Activated naive CD4-positive, alpha-beta T cell treated with anti-CD3 and anti-CD28 coated beads, Interleukin-2, amount 10 ng/mL, durations not matched to agents 7 days and 5 days (primary cell): ENCODE results near the gene DIP2B.

Experiments used
- CTCF ChIA-PET: fragments of 350-600 bp; sonication (Branson Sonifier 250); formaldehyde crosslinking; loops from one replicate; lab custom pipeline; 2021; ENCODE audit warnings: antibody characterized with exemption; lab: Charles Lee
- DNase-seq: peaks from one replicate; pipeline ENCODE4 v3.0.0-alpha.2; 2020
- H3K27ac Mint-ChIP-seq: one replicate; pipeline ENCODE4 v1.8.0; 2021; ENCODE audit warnings: mild to moderate bottlenecking, moderate library complexity, mixed read lengths
- H3K27me3 Mint-ChIP-seq: one replicate; pipeline ENCODE4 v1.8.0; 2021; ENCODE audit warnings: mild to moderate bottlenecking, mixed read lengths
- H3K36me3 Mint-ChIP-seq: one replicate; pipeline ENCODE4 v1.8.0; 2021; ENCODE audit warnings: mixed read lengths
- H3K4me1 Mint-ChIP-seq: one replicate; pipeline ENCODE4 v1.8.0; 2021; ENCODE audit warnings: mixed read lengths
- H3K4me3 Mint-ChIP-seq: one replicate; pipeline ENCODE4 v1.8.0; 2021; ENCODE audit warnings: mild to moderate bottlenecking, moderate library complexity, mixed read lengths
- H3K9me3 Mint-ChIP-seq: one replicate; pipeline ENCODE4 v1.8.0; 2021; ENCODE audit warnings: mixed read lengths

Gene DIP2B

DNA sequence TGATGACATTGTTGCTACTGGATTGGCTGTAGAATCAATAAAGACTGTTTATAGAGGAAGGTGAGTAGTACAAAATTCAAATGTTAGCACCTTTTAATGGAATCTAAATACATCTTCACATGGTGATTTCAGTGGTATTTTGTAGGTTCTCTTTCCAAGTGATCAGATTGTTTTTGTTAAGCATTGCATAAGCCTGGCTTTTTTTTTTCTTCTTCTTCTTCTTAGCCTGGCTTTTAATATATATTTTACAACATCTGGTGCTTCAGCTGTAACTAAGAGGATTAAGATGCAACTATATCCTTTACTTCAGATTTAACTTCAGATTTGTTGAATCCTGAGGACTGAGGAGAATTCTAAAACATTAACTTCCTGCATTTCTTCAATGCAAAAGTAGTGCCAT is 201.8 kb downstream of the DIP2B start:
- H3K9me3 Mint-ChIP-seq, result no peaks in the 10 kb centered on the region
- H3K4me1 Mint-ChIP-seq, result no peaks in the 10 kb centered on the region
- DNase-seq, result no peak
- no peak overlapping the region for H3K27ac Mint-ChIP-seq
- peaks cover 55% of the 10 kb centered on the region for H3K36me3 Mint-ChIP-seq
- CTCF ChIA-PET, result interaction anchor here (1.5 kb wide), 1 partner anchor 12 kb away, joined by 3 read pairs; no protein-coding TSS in a partner anchor
- H3K27me3 Mint-ChIP-seq, result no peaks in the 10 kb centered on the region
- no peak overlapping the region for H3K4me3 Mint-ChIP-seq

DNA sequence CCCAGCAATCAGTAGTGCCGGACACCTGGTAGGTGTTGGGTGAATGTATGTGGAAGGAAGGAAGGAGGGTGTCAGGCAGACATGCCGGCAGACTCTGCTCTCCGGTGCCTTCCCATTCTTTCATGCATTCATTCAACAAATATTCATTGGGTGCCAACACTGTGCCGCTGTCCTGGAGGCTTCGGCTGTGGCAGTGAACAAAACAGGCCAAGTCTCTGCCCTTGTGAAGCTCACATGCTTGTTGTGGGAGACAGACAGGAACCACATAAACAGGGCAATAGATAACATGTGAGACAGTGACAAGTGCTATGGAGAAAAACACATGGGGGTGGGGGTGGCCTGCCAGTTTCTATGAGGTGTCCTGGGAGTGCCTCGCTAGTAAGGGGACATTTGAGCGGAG is 202.6 kb downstream of the DIP2B start:
- Mint-ChIP-seq H3K4me1 (no peaks in the 10 kb centered on the region), H3K27me3 (no peaks in the 10 kb centered on the region), H3K4me3 (no peak overlapping the region), H3K27ac (no peak overlapping the region), H3K36me3 (peaks cover 55% of the 10 kb centered on the region), H3K9me3 (no peaks in the 10 kb centered on the region)
- DNase-seq, result no peak
- CTCF ChIA-PET, result no interaction called here

DNA sequence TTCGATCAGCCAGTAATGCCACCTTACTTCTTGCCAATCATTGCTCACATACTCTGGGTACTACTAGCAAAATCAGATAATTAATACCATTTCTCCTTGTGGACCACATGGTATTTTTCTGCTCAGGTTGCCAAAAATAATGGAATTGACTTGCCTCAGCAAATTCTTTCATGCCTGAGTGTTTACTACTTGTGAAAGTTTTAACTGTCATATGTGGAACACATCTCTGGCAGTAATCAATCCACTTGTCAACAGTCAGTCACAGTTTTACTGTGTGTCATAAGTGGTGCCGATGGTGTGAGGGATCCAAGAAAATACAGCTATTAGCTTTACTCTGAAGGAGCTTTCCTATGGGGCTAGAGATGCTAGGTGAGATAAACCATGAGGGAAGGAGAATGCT is 203.8 kb downstream of the DIP2B start:
- Mint-ChIP-seq H3K27me3 (no peaks in the 10 kb centered on the region), H3K9me3 (no peaks in the 10 kb centered on the region), H3K4me3 (no peak overlapping the region), H3K27ac (no peak overlapping the region), H3K4me1 (no peaks in the 10 kb centered on the region), H3K36me3 (peaks cover 55% of the 10 kb centered on the region)
- CTCF ChIA-PET, result no interaction called here
- DNase-seq, result no peak

DNA sequence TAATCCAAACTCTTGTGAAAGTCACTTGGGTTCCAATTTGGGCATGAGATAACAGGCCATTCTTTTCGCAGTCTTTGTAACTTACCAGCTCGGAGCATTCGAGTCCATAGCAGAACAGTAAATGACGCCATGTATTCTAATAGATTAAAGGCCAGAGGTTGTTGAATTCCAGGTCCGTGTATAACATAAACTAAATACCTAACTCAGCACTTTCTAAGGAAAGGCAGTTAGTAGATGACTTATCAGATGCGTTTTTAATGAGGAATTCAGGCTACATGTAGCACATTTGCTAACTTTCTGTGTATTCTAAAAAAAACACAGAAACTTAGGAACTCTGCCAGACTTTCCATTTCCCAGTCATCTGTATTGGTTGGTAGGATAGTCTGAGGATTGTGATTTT is 206.3 kb downstream of the DIP2B start:
- no peaks in the 10 kb centered on the region for H3K4me1 Mint-ChIP-seq
- no peak overlapping the region for H3K4me3 Mint-ChIP-seq
- H3K36me3 Mint-ChIP-seq, result peaks cover 49% of the 10 kb centered on the region
- H3K9me3 Mint-ChIP-seq, result no peaks in the 10 kb centered on the region
- CTCF ChIA-PET, result interaction anchor here (0.6 kb wide), 1 partner anchor 9 kb away, joined by 3 read pairs; no protein-coding TSS in a partner anchor
- DNase-seq, result no peak
- H3K27ac Mint-ChIP-seq, result no peak overlapping the region
- no peaks in the 10 kb centered on the region for H3K27me3 Mint-ChIP-seq

DNA sequence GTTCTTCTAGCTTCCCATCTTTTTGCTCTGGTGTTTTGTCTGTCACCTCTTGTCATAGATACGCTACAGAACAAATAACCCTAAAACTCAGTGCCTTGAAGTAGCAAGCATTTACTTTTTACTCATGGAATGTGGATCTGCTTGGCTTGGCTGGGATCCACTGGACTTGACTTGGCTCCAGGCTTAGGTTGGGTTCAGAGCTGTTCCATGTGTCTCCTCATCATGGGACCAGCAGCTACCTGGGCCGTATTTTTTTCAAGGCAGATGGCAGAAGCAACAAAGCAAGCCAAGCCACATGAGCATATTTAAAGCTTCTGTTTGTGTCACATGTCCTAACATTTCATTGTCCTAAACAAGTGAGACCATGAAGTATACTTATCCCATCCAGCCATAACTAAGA is 210.4 kb downstream of the DIP2B start:
- Mint-ChIP-seq H3K27ac (no peak overlapping the region), H3K27me3 (no peaks in the 10 kb centered on the region), H3K4me1 (no peaks in the 10 kb centered on the region), H3K4me3 (no peak overlapping the region), H3K36me3 (peaks cover 39% of the 10 kb centered on the region), H3K9me3 (no peaks in the 10 kb centered on the region)
- CTCF ChIA-PET, result no interaction called here
- DNase-seq, result no peak

DNA sequence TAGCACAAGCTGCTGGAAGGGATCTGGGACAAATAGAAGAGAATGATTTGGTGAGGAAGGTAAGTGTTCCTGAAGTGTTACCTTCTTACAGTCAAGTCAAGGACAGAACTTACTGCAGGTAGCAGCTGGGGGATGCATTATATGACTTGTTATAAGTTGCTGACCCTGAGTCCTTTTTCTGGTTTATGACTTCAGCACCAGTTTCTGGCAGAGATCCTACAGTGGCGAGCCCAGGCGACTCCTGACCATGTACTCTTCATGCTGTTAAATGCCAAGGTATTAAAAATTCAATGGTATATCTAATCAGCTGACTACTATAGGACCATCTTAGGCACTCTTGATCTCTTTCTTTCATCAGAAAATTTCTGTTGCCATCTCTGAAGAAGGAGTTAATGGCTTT is 214.0 kb downstream of the DIP2B start:
- Mint-ChIP-seq H3K4me3 (no peak overlapping the region), H3K27ac (no peak overlapping the region), H3K4me1 (peaks cover 10% of the 10 kb centered on the region), H3K36me3 (peaks cover 62% of the 10 kb centered on the region), H3K9me3 (no peaks in the 10 kb centered on the region), H3K27me3 (no peaks in the 10 kb centered on the region)
- CTCF ChIA-PET, result no interaction called here
- DNase-seq, result no peak

DNA sequence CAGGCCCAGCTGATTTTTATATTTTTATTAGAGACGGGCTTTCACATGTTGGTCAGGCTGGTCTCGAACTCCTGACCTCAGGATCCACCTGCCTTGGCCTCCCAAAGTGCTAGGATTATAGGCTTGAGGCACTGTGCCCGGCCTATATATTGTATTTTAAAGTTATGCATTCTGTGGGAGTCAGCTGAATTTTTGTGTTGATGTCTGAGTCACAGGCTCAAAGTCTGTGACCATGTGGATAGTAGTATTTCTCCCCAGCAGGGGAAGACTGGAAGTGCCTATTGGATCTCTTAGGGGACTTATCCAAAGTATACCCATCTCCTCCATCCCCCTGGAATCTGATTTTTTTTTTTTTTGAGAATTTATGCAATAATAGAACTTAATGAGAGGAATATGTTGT is 215.3 kb downstream of the DIP2B start:
- no peak for DNase-seq
- Mint-ChIP-seq H3K4me1 (peaks cover 10% of the 10 kb centered on the region), H3K27me3 (no peaks in the 10 kb centered on the region), H3K4me3 (no peak overlapping the region), H3K9me3 (no peaks in the 10 kb centered on the region), H3K27ac (no peak overlapping the region), H3K36me3 (peaks cover 66% of the 10 kb centered on the region)
- CTCF ChIA-PET, result no interaction called here

DNA sequence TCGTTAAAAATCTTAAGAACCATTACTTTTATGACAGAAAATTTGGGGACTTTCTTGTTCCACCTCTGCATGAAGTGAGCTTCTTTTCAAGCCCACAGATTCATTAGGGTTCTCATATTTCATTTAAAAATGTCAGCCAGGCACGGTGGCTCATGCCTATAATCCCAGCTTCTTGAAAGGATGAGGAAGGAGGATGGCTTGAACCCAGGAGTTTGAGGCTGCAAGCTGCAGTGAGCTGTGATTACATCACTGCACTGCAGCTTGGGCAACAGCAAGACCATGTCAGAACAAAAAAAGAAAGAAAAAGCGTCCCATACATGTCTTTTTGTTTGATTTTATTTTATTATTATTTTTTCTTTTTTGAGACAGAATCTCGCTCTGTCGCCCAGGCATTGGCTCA is 215.7 kb downstream of the DIP2B start:
- DNase-seq, result no peak
- H3K9me3 Mint-ChIP-seq, result no peaks in the 10 kb centered on the region
- H3K4me1 Mint-ChIP-seq, result peaks cover 10% of the 10 kb centered on the region
- no peak overlapping the region for H3K27ac Mint-ChIP-seq
- CTCF ChIA-PET, result no interaction called here
- H3K36me3 Mint-ChIP-seq, result peaks cover 64% of the 10 kb centered on the region
- H3K4me3 Mint-ChIP-seq, result no peak overlapping the region
- no peaks in the 10 kb centered on the region for H3K27me3 Mint-ChIP-seq

DNA sequence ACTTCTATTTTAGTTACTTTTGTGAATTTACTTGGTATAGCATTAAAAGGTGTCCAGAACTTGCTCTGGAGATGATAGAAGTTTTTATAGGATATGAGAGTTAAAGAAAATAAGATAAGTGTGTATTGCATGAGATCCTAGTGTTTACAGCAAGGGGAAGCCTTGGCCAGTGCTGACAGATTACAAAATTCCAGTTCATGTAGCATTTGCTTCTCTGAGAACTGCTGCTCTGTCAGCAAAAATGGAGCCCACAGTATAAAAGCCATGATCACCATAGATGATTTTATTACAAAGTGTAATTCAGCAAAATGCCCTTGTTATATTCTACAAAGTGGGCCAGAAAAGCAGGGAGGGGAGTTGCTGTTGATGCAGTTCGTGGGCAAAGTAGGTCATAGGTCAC is 219.1 kb downstream of the DIP2B start:
- Mint-ChIP-seq H3K9me3 (no peaks in the 10 kb centered on the region), H3K27ac (no peak overlapping the region), H3K4me1 (peaks cover 10% of the 10 kb centered on the region), H3K27me3 (no peaks in the 10 kb centered on the region), H3K4me3 (no peak overlapping the region), H3K36me3 (peaks cover 62% of the 10 kb centered on the region)
- no peak for DNase-seq
- CTCF ChIA-PET, result no interaction called here

DNA sequence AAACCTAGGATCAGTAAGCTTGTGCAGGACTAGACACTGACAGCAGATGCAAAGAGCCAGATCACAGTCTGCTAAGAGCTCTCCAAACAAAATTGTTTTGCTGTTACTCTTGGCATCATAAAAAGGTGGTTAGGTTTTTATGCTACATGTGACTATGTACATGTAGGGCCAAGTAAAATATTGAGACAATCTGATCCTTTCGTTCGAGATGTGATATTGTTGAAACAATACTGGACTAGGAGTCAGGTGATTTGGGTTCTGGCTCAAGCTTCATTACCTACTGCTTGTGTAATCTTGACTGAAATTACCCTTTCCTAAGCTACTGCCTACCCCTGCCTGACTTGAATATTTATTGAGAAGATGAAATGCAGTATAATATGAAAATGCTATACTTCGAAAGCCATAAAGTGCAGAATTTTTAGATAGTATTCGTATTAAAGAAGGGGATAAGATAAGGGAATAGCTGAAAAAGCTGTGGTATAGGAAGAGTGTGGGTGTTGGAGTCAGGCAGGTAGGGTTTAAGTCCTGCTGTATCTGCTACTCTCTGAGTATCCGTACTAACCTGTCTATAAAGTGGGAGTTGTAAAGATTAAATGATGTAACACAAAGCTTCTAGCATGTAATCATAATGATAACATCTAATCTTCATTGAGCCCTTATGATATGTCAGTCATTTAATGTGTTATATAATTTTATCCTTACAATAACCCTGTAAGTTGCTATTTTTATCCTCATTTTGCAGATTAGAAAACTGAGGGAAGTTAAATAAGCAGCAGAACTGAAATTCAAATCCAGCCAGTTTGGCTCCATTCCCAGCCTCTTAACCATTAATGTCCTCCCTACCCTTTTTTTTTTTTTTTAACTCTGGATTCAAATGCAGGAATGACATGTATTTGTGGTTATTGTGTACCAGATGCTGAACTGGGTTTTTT is 220.5 kb downstream of the DIP2B start:
- Mint-ChIP-seq H3K4me3 (no peak overlapping the region), H3K36me3 (peaks cover 64% of the 10 kb centered on the region), H3K9me3 (no peaks in the 10 kb centered on the region), H3K4me1 (peaks cover 10% of the 10 kb centered on the region), H3K27ac (no peak overlapping the region), H3K27me3 (no peaks in the 10 kb centered on the region)
- CTCF ChIA-PET, result no interaction called here
- DNase-seq, result no peak

DNA sequence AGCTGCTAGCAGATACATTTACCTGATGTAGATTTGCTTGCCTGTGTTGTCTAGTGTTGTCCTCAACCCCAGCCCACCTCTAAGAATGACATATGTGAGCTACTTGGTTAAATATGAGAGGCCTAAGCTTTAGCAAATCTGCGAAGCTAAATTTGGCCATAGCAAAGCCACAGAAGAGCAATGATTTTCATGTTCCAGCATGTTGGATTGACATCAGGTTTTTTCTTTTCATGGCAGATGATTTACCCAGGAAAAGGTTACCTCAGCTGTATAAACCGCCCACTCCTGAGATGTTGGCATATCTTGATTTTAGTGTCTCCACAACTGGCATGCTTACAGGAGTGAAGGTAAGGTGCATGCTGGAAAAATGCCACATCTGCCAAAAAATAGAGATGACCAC is 222.7 kb downstream of the DIP2B start:
- H3K9me3 Mint-ChIP-seq, result no peaks in the 10 kb centered on the region
- no peak for DNase-seq
- H3K27ac Mint-ChIP-seq, result no peak overlapping the region
- no peak overlapping the region for H3K4me3 Mint-ChIP-seq
- peaks cover 5% of the 10 kb centered on the region for H3K4me1 Mint-ChIP-seq
- peaks cover 58% of the 10 kb centered on the region for H3K36me3 Mint-ChIP-seq
- H3K27me3 Mint-ChIP-seq, result no peaks in the 10 kb centered on the region
- CTCF ChIA-PET, result interaction anchor here (0.8 to 1.5 kb wide), 3 partner anchors 9 to 223 kb away, joined by 3 to 6 read pairs (median 4); no protein-coding TSS in a partner anchor

DNA sequence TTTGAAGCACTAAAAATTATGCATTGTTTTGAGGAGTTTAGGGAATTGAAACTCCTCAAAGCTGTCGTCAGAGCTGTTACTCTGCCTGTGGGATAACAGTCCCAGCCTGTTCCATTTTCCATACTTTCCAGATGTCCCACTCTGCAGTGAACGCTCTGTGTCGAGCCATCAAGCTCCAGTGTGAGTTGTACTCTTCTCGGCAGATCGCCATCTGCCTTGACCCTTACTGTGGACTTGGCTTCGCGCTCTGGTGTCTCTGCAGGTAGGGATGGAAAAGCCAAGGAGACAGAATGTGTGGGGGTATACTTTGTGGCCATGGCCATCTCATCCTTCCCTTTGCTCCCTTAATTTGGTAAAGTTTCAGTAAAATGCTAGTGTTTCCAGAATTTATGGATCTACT is 223.6 kb downstream of the DIP2B start:
- Mint-ChIP-seq H3K4me1 (no peaks in the 10 kb centered on the region), H3K36me3 (peaks cover 51% of the 10 kb centered on the region), H3K27me3 (no peaks in the 10 kb centered on the region), H3K27ac (no peak overlapping the region), H3K9me3 (no peaks in the 10 kb centered on the region), H3K4me3 (no peak overlapping the region)
- no peak for DNase-seq
- CTCF ChIA-PET, result interaction anchor here (1.5 kb wide), 1 partner anchor 8 kb away, joined by 6 read pairs; no protein-coding TSS in a partner anchor

DNA sequence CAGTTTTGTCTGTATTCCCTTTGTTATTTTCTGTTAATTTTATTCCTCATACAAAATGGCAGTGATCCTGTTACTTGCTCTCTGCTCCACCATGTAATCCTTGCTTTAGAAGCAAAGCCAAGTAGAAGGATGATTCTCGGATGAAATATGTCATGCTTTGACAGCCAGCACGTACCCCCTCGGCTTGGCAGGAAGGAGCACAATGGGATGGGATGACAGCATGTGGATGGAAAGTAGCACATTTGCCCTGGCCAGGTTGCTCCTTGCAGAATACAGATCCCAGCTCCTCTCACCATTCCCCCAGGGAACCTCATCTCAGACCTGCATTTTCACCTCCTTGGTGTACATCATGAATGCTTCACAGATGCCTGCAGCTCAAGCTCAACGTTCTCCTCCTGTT is 224.1 kb downstream of the DIP2B start:
- DNase-seq, result no peak
- Mint-ChIP-seq H3K36me3 (peaks cover 49% of the 10 kb centered on the region), H3K27me3 (no peaks in the 10 kb centered on the region), H3K4me1 (no peaks in the 10 kb centered on the region), H3K27ac (peak overlapping the region; percentile 16), H3K4me3 (no peak overlapping the region), H3K9me3 (no peaks in the 10 kb centered on the region)
- CTCF ChIA-PET, result no interaction called here

DNA sequence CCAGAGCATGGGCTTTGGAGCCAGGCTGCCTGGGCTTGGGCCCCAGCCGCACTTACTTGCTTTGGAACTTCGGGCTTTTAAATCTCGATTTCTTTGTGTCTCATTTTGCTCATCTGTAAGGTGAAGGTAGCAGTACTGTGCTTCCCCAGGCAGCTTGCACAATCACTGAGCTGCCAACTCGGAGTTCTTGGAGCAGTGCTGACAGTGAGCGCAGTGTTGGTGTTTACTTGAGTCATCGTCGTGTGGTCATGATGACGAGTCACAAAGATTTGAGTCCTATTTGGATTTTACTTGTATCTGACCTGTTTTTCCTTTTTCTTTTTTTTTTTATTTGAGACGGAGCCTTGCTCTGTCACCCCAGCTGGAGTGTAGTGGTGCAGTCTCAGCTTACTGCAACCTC is 227.8 kb downstream of the DIP2B start:
- no peak for DNase-seq
- peaks cover 50% of the 10 kb centered on the region for H3K36me3 Mint-ChIP-seq
- CTCF ChIA-PET, result no interaction called here

DNA sequence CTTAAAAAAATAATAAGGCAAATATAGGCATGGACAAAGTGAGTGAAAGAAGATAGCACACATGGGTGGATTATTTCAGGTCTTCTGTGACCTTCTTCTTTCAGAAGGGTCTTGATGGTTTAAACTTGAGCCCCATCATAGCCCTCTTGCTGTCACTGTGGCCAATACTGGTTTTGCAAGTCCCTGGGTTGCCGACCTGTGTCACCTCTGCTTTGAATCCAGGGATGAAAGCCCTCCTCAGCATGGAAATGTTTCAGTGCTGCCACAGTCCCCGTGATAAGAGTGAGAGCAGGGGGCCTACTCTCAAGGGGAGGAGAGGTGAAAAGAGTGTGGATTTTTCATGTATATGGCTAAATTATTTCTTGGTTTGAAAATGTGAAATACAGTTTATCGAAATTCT is 228.9 kb downstream of the DIP2B start:
- Mint-ChIP-seq H3K27ac (no peak overlapping the region), H3K36me3 (peaks cover 50% of the 10 kb centered on the region), H3K9me3 (no peaks in the 10 kb centered on the region), H3K4me3 (no peak overlapping the region), H3K27me3 (no peaks in the 10 kb centered on the region), H3K4me1 (no peaks in the 10 kb centered on the region)
- DNase-seq, result no peak
- CTCF ChIA-PET, result interaction anchor here (0.8 kb wide), 1 partner anchor 228 kb away, joined by 3 read pairs; no protein-coding TSS in a partner anchor

More for the DNA sequence above, 227.8 kb downstream of the DIP2B start:
- H3K9me3 Mint-ChIP-seq, result no peaks in the 10 kb centered on the region
- no peaks in the 10 kb centered on the region for H3K4me1 Mint-ChIP-seq
- H3K27me3 Mint-ChIP-seq, result no peaks in the 10 kb centered on the region
- no peak overlapping the region for H3K4me3 Mint-ChIP-seq
- H3K27ac Mint-ChIP-seq, result peak overlapping the region; percentile 61
